GM18505 (cell line): ENCODE data around the gene VEPH1.
"Not testable (repeated sequence)": the region's sequence is repeated elsewhere in the genome, so short reads cannot be mapped to it uniquely, and the experiment has no call there.

ENCODE experiments used
- ATAC-seq: cut with Tn5 transposase; IDR thresholded peaks from one replicate; pipeline ENCODE4 v1.9.1; 2021; ENCODE audit not compliant: unreplicated experiment
- POLR2A ChIP-seq: IDR thresholded peaks from 4 replicates; pipeline ENCODE4 v1.6.1; 2011; ENCODE audit warnings: borderline replicate concordance; ENCODE audit not compliant: insufficient read depth, insufficient read length; ENCODE audit errors: extremely low read depth

VEPH1 gene

GRCh38 chr3:157347577-157348303, 155.5 kb downstream of the VEPH1 start:
- TF ChIP-seq POLR2A = no peak
- ATAC-seq = no peak

- no peak for ATAC-seq
- no peak for TF ChIP-seq POLR2A
Measured at GRCh38 chr3:157336252-157337009, 166.8 kb downstream of the VEPH1 start.

- no peak for ATAC-seq
- no peak for TF ChIP-seq POLR2A
Measured at GRCh38 chr3:157335233-157336076, 167.8 kb downstream of the VEPH1 start.

DNA sequence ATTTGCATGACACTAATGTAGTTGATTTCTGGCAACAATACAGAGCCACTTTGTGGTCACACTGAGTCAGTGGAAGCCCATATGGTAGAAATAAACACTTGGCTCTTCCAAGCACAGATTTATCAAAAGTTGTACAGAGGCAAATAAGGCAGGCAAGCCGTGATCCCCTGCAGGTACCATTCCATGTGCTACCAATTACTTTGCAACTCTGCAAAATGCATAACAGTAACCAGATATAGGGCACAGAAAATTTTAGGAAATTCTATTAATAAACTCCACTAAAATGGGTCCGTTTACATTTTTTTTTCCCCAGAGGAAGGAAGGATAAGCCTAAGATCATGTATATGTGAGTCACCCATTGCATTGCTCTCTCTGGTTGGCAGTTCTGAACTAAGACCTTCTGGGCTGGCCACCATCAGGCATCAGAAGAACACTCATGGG, 169.6 kb downstream of the VEPH1 start:
- TF ChIP-seq POLR2A = no peak
- ATAC-seq = no peak

- no peak for TF ChIP-seq POLR2A
- no peak for ATAC-seq
Measured at GRCh38 chr3:157330206-157330605, 173.0 kb downstream of the VEPH1 start.

DNA sequence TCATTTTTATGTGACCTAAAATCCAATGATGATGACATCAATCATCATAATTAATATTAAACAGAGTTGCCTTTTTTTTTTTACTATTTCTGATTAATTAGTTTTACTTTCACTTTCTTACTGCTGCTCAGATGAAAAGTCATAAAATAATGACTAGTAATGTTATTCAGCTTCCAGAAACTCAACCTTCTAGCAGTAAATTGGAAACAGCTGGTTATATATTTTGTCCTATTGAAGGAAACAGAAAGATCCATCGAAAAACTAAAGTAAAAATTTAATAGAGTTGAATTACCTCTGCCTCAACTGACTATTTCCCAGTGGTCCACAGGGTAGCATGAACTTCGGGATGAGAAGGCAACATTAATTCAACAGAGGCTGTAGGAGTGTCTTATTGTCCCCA, 173.7 kb downstream of the VEPH1 start:
- ATAC-seq = no peak
- no peak for TF ChIP-seq POLR2A

DNA sequence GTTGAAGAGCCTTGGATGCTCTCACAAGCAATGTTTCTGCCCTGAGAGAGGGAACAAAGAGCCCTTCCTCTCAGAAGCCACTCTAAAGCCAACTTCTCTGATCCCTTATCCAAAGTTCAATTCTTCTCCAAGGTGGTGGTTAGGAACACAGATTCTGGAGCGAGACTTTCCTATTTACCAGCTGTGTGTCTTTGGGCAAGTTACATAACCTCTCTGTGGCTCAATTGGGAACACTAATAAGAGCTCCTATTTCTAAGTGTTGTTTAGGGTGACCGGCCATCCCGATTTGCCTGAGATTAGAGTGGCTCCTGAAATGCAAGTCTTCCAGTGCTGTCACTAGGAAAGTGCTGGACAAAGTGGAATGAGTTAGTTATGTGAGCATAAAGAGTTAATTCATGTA, 175.4 kb downstream of the VEPH1 start:
- TF ChIP-seq POLR2A = no peak
- no peak for ATAC-seq

- no peak for ATAC-seq
Measured at GRCh38 chr3:157327018-157327417, 176.2 kb downstream of the VEPH1 start.

GRCh38 chr3:157324869-157325268, 178.3 kb downstream of the VEPH1 start:
- ATAC-seq = not testable (repeated sequence)

More at GRCh38 chr3:157327018-157327417, 176.2 kb downstream of the VEPH1 start:
- TF ChIP-seq POLR2A = no peak

- no peak for ATAC-seq
- TF ChIP-seq POLR2A = no peak
Measured at GRCh38 chr3:157323360-157323759, 179.9 kb downstream of the VEPH1 start.

DNA sequence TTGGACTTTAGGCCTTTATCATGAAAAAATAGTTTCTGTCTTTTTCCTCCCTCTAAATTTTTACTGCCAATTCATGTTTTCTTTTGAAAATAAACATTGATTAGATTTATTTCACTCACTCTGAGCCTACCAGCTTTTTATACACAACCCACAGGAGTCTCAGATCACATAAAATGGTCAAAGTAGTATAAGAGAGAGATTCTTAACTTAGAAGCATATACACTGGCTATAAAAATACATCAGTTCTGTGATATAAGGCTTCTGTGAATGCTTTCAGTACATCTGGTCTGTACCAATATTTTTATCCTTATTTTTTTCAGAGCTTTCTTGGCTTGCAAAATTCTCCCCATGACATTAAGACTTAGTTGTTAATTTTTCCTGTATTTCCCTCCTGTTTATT, 183.5 kb downstream of the VEPH1 start:
- no peak for ATAC-seq
- TF ChIP-seq POLR2A = no peak

GRCh38 chr3:157318639-157319288, 184.5 kb downstream of the VEPH1 start:
- TF ChIP-seq POLR2A = no peak
- ATAC-seq = no peak

GRCh38 chr3:157317895-157318294, 185.3 kb downstream of the VEPH1 start:
- TF ChIP-seq POLR2A = no peak
- no peak for ATAC-seq
